AG20443 (cell line): ENCODE data around the gene ASIC1.
"Not testable (repeated sequence)": the region's sequence is repeated elsewhere in the genome, so short reads cannot be mapped to it uniquely, and the experiment has no call there.

Experiments used
- DNase-seq: peaks from one replicate; pipeline ENCODE4 v3.0.0; 2012; ENCODE audit warnings: low spot score, mixed read lengths

ASIC1 gene

DNA sequence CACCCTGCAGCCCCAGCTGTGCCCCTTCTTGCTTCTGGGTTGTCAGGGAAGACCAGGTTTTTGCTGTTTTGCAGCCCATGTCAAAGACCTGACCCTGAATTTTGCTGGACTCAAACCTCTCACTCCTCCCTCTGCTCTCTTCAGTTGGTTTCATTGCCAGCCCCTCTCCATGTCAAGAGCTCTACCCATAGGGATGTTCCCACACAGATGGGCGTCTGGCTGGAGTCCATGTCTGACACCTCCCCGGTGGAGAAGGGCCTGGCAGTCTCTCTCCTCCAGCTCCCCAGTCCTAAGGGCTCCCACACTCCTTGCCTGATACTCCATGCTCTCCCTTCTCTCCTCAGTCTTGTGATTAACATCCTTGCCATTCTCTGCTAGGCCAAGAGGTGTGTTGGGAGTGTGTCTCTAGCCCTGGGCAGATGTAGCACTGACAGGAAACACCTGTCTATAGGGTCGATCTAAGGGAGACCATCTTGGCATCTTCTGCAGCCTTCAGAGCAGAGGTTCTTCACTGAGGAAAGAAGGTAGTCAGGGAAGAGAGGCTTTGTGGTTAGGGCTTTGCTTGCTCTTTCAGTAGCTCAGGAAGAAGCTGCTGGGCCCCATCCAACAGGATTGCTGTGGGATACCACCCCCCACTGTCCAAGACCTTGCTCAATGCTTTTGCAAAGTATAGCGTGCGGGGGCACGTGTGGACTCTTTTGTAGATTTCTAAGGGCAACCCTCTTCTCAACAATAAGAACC lies 4.7 kb downstream of the ASIC1 start:
- no peak for DNase-seq

DNA sequence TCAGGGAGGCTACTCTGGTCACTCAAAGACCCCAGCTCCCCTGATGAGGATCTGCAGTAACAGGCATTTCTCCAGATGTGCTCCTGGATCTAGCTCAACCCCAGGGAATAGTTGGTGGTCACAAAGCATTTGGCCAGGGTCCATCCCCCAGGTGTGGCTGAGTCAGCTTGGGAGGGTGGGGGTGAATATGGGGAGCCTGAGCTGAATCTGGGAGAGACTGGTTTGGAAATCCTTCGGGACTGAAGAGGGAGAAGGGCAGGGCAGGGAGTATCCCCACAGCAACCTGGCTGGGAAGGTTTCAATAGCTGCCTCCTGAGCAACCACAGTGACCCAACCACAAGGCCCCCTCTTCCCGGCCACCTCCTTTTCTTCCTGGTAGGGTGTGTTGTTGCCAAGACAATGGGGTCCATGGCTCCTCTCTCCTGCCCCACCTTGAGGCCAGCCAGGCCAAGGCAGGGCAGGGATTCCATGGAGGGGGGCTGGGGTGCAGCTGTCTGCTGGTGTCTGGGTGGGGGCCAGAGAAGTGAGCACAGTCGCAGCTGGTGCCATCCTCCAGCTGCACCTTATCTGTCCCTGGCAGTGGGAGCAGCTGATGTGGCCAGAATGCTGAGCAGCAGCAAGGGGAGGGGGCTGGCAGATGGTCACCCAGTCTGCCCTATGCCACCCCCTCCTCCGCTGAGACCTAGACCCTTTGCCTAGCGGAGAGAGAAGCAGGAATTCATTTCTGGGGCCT lies 5.5 kb downstream of the ASIC1 start:
- DNase-seq: no peak

GRCh38 chr12:50065726-50066310 lies 8.4 kb downstream of the ASIC1 start:
- DNase-seq: no peak

DNA sequence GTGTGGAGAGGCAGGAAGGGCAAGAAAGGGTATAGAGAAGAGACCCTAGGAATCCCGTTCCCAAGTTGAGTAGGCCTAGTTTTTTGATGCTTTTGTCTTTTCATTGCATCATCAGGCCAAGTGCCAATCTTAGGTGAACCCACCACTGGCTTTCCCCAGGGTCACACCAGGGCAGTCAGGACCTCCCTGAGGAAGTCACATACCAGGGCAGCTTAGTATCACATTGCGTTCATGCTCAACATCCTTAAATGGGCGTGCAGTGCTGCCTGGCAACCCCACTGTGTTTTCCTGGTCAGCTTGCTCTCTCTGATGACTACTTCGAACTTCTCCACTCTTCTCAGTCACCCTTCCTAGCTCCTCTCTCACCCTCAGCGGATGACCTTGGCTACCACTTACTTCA lies 9.0 kb downstream of the ASIC1 start:
- DNase-seq: peak; percentile 84

DNA sequence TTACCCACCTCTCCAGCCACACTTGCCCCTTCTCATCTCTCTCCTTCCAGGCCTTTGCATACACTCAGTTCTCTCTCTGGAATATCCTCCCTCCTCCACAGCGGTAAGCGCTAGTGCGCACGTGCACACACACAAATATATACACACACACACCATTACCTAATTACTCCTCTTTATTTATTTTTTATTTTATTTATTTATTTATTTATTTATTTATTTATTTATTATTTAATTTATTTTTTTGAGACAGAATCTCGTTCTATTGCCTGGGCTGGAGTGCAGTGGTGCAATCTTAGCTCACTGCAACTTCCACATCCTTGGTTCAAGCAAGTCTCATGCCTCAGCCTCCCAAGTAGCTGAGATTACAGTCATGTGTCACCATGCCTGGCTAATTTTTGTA lies 11.7 kb downstream of the ASIC1 start:
- DNase-seq: no peak

- no peak for DNase-seq
These were observed 12.1 kb downstream of the ASIC1 start for GRCh38 chr12:50069539-50069938.

DNA sequence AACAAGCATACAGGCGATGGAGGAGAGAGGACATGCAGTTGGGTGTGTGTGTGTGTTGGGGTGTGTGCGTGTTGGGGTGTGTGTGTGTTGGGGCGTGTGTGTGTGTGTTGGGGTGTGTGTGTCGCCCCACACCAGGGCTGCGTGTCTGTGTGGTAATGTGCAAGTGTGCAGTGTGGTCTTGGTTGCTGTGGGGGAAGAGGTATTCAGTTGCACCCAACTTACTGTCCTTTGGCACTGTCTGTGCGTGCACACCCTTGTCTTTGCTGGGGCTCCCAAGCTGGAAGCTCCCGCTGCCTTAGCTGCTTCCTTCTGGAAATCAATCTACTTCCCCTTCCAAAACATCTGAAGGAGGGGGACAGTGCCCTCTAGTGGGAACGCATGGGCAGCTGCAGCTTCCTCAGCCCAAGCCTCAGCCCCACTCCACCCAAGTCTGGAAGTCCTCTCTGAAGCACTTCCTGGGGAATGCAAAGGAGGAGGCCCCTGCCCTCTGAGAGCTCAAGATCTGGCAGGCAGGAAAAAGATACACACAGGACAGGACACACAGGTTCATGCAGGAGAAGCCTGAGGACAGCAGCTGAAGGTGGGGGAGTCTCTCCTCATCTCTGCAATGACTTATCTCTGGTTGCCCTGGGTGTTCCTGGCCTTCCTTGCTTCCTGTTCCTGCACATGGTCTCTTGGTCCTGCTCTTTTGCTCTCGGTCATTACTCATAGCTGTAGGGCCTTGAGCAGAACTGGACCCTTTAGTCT lies 13.1 kb downstream of the ASIC1 start:
- DNase-seq: peak; percentile 83

DNA sequence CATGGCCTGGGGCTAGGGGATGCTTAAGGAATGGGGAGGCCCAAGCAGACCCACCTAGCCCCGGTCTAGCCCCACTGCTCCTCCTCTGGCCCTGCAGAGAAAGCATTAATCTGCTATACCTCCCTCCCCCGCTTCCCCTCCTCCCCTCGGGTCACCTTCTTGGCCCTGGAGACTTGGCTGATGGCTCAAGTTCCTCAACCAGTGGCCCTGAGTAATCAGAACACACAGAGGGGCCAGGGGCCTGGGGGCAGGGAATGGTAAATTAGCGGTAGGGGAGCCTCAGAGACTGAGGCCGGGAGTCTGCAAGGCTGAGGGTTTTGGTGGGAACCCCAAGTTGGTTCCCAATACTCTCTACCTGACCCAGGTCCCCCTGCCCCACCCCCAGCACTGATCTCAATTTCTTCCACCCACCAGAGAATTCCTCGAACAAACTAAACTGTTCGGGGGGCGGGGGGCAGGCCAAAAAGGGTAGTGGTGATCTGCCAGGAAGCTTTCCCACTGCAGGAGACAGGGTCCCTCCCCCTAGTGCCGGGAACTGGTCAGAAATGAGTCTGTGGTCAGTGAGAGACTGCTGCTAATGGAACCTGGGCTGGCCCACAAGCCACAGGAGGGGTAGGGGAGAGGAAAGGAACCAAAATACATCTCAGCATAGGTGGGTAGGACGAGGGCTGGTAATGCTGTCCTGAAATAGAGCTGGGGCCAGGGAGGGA lies 15.0 kb downstream of the ASIC1 start:
- DNase-seq: no peak

DNA sequence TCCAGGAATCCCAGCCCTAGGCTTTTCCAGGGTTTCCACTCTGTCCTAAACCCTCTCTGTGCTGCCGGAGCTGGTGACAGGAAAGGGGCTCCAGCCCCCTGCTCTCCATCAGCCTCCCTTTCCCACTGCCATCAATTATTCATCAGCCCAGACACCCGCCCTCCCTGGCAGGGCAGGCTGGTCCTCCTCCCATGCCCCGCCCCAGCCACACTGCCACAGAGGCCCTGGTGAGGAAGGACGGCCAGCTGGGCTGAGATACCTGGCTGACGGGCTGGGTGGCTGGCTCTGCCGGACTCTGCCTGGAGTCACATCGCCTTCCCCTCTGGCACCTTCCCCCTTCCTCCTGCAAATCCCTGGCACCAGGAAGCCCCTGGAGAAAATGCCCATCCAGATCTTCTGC lies 15.8 kb downstream of the ASIC1 start:
- no peak for DNase-seq

DNA sequence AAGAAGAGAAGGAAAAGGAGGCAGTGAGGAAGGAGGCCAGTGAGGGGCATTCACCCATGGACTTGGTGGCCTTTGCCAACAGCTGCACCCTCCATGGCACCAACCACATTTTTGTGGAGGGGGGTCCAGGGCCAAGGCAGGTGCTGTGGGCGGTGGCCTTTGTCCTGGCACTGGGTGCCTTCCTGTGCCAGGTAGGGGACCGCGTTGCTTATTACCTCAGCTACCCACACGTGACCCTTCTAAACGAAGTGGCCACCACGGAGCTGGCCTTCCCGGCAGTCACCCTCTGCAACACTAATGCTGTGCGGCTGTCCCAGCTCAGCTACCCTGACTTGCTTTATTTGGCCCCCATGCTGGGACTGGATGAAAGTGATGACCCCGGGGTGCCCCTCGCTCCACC lies 16.3 kb downstream of the ASIC1 start:
- DNase-seq: no peak

DNA sequence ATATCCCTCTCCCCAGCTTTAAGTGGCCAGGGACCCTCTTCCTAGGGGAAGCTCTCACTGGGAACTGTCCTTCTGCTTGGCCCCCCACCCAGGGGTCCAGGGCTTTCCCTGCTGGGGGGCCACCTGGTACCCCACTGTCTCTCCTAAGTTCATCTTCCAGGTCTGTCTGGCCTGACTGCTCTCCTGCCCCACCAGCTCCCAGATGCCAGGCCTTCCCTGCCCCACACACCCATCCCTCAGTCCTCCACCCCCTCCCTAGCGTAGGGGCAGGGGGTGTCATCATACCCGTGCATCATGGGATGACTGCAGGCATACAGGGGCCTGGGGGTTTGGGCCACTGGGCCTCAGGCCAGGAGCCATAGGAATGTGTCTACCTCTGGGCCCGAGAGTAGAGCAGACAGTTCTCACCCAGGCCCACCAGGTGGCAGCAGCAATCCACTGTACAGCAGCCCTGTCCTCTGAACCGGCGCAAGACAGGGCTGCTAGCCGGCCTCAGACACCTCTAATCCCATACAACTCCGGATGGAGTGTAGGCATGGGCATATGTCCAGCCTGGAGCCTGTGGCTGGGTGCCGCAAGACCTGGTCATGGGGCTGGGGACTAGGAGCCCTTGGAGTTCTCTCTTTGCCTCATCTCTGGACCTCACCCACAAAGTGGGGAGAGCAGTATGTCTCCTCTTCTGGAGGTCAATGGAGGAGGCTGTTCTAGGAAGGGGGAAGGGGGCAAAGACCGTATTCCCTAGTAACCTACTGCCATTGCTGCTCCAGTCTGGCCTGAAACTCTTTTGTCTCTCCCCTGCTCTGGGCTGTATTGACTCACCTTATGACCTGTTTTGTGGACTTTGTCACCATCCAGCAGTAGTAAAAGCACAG lies 17.8 kb downstream of the ASIC1 start:
- DNase-seq: peak; percentile 92

GRCh38 chr12:50075808-50076170 lies 18.4 kb downstream of the ASIC1 start:
- DNase-seq: no peak

GRCh38 chr12:50077099-50077498 lies 19.7 kb downstream of the ASIC1 start:
- DNase-seq: no peak

DNA sequence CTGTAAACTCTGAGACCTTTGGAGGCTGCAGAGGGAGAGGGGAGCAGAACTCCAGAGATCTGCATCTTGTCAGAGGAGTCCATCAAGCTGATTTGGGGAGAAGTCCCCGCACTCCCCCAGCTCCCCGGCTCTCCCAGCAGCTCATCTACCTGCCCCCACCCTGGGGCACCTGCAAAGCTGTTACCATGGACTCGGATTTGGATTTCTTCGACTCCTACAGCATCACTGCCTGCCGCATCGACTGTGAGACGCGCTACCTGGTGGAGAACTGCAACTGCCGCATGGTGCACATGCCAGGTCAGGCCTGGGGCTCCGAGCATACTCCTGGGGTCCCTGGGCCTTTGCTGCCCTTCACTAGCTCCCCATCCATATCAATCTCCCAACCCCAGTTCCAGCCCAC lies 20.9 kb downstream of the ASIC1 start:
- no peak for DNase-seq

GRCh38 chr12:50079771-50080170 lies 22.4 kb downstream of the ASIC1 start:
- DNase-seq: no peak

- DNase-seq: no peak
These were observed 23.9 kb downstream of the ASIC1 start for GRCh38 chr12:50081096-50081808.

GRCh38 chr12:50082644-50083043 lies 25.2 kb downstream of the ASIC1 start:
- DNase-seq: no peak

DNA sequence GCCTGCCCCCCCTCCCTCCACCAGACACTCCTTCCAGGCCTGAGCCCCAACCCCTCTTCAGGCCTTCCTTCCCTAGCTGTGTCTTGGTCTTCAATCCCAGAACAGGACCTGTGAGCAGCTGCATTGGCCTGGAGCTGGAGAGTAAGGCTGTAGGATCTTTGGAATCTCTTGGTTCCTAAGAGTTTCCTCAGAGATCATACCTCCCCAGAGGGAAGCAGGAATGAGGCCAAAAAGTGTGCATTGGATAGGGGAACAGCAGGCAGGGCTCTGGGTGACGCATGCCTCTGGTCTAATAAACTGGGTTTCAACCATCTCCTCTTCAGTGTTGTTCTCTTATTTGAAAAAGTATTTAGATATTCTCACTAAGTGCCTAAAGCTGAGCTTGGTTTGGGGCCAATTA lies 25.9 kb downstream of the ASIC1 start:
- no peak for DNase-seq

GRCh38 chr12:50084409-50084774 lies 27.0 kb downstream of the ASIC1 start:
- DNase-seq: not testable (repeated sequence)
